ENCODE data around the gene PTAR1.

The PTAR1 gene

DNA sequence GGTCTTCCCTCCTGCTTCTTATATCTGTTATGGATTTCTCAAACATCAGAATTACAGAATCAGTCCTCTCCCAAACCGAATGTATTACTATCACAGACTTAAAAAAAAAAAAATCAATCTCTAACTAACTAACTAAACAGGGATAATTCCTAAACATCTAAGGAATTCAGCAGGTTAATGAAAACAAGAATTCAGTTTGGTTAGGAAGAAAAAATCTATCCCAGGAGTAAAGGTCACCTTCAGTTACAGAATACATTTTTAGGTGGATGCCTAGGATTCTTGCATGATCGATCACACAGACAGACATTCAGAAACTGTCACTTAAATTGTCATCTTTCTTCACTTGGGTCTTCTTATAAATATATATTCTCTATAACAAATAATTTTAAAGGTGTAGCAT is 11.5 kb downstream of the PTAR1 start:
- no peak overlapping the region for H3K27ac ChIP-seq

GRCh38 chr9:69746859-69747560 is 12.8 kb downstream of the PTAR1 start:
- no peak for TF ChIP-seq ZFX (IDR thresholded peaks at IDR 0.05; ENCODE audit: borderline replicate concordance)
- H3K27ac ChIP-seq = no peak overlapping the region

More for the DNA sequence above, 11.5 kb downstream of the PTAR1 start:
- no peak for TF ChIP-seq ZFX (IDR thresholded peaks at IDR 0.05; ENCODE audit: borderline replicate concordance)
- TF ChIP-seq, protein P1, sequence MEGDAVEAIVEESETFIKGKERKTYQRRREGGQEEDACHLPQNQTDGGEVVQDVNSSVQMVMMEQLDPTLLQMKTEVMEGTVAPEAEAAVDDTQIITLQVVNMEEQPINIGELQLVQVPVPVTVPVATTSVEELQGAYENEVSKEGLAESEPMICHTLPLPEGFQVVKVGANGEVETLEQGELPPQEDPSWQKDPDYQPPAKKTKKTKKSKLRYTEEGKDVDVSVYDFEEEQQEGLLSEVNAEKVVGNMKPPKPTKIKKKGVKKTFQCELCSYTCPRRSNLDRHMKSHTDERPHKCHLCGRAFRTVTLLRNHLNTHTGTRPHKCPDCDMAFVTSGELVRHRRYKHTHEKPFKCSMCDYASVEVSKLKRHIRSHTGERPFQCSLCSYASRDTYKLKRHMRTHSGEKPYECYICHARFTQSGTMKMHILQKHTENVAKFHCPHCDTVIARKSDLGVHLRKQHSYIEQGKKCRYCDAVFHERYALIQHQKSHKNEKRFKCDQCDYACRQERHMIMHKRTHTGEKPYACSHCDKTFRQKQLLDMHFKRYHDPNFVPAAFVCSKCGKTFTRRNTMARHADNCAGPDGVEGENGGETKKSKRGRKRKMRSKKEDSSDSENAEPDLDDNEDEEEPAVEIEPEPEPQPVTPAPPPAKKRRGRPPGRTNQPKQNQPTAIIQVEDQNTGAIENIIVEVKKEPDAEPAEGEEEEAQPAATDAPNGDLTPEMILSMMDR (IDR thresholded peaks at IDR 0.05) = no peak

GRCh38 chr9:69745716-69746437 is 13.9 kb downstream of the PTAR1 start:
- TF ChIP-seq ZFX (IDR thresholded peaks at IDR 0.05; ENCODE audit: borderline replicate concordance) = no peak
- TF ChIP-seq, protein P1 (IDR thresholded peaks at IDR 0.05) = no peak

GRCh38 chr9:69744688-69745380 is 15.0 kb downstream of the PTAR1 start:
- TF ChIP-seq ZFX (IDR thresholded peaks at IDR 0.05; ENCODE audit: borderline replicate concordance) = no peak

More at GRCh38 chr9:69745716-69746437, 13.9 kb downstream of the PTAR1 start:
- H3K27ac ChIP-seq = no peak overlapping the region

DNA sequence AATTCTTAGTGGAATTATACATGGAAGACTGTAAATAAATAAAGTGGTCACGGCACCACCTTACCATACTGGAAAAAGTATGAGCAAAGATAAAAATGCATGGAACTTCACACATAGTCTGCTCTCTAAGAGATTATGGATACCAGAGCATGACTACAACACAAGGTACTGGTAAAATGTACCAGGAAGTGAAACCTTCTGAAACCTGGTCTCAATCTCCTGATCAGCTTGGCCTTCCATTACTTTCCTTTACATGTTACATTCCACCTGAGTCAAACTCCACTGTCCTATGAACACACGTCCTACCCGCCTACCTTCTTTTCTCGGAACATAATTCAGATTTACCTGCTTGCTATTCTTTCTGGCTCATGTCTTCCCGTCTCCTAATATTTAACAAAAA is 15.9 kb downstream of the PTAR1 start:
- TF ChIP-seq, protein P1 (IDR thresholded peaks at IDR 0.05) = no peak
- no peak for TF ChIP-seq ZFX (IDR thresholded peaks at IDR 0.05; ENCODE audit: borderline replicate concordance)
- H3K27ac ChIP-seq = no peak overlapping the region

More at GRCh38 chr9:69744688-69745380, 15.0 kb downstream of the PTAR1 start:
- no peak overlapping the region for H3K27ac ChIP-seq

- no peak for TF ChIP-seq ZFX (IDR thresholded peaks at IDR 0.05; ENCODE audit: borderline replicate concordance)
- TF ChIP-seq, protein P1 (IDR thresholded peaks at IDR 0.05) = no peak
- H3K27ac ChIP-seq = no peak overlapping the region
Observed at GRCh38 chr9:69740872-69741505, 18.8 kb downstream of the PTAR1 start.

GRCh38 chr9:69731348-69731747 is 28.5 kb downstream of the PTAR1 start:
- TF ChIP-seq, protein P1 (IDR thresholded peaks at IDR 0.05) = no peak
- no peak for TF ChIP-seq ZFX (IDR thresholded peaks at IDR 0.05; ENCODE audit: borderline replicate concordance)
- no peak overlapping the region for H3K27ac ChIP-seq
